T-cell (primary cell): ENCODE data around the gene HDAC8. TPM values are rescaled to one million over a fixed set of nuclear protein-coding genes. Genes with fewer than 3 reads are reported as not detected.
"Not testable (repeated sequence)": the region's sequence is repeated elsewhere in the genome, so short reads cannot be mapped to it uniquely, and the experiment has no call there.

ENCODE experiments used
- ATAC-seq, 4 experiments: fragments of 200-7000 bp in 3 of 4; fragments of 150-1000 bp in 1 of 4; cut with Tn5 transposase; replicated peaks in 1 of 4; 1 replicate in 3 of 4; 2 replicates in 1 of 4; pipeline ENCODE4 v1.10.0; 2021; ENCODE audit warnings: moderate library complexity in 3 of 4, mild to moderate bottlenecking in 2 of 4, moderate number of reproducible peaks in 1 of 4
- CTCF ChIA-PET, 2 donors: fragments of 300-600 bp; sonication (Branson Sonifier 250); formaldehyde crosslinking; loops; one replicate each; lab custom pipeline; 2022; ENCODE audit warnings: antibody characterized with exemption in 2 of 2; lab: Charles Lee
- POLR2A ChIA-PET, 2 donors: fragments of 300-600 bp; sonication (Branson Sonifier 250); formaldehyde crosslinking; loops; one replicate each; lab custom pipeline; 2022; ENCODE audit warnings: antibody characterized with exemption in 2 of 2; lab: Charles Lee
- DNase-seq, 35 experiments: peaks; one replicate each; pipeline versions ENCODE4 v3.0.0 to v3.0.0-alpha.2; 2013 to 2023
- H3K27ac ChIP-seq: one replicate; pipeline ENCODE4 v1.5.1; 2013; ENCODE audit warnings: low read length
- H3K27me3 ChIP-seq, 2 experiments: replicated peaks in 1 of 2; 1 replicate in 1 of 2; 2 replicates in 1 of 2; pipeline versions ENCODE4 v1.6.1 to v1.7.0; 2013; ENCODE audit warnings: low read length in 1 of 2, mixed read lengths in 1 of 2; ENCODE audit not compliant: control insufficient read depth in 2 of 2, insufficient read depth in 2 of 2; ENCODE audit errors: extremely low read depth in 1 of 2
- H3K36me3 ChIP-seq, 2 donors: 1 replicate in 1 of 2; 2 replicates in 1 of 2; pipeline versions ENCODE4 v1.6.1 to v1.7.0; 2013; ENCODE audit warnings: low read length in 1 of 2; ENCODE audit not compliant: control insufficient read depth in 2 of 2, insufficient read depth in 1 of 2; ENCODE audit errors: extremely low read depth in 1 of 2
- H3K4me1 ChIP-seq, 2 experiments: 1 replicate in 1 of 2; 2 replicates in 1 of 2; pipeline versions ENCODE4 v1.6.1 to v1.7.0; 2013; ENCODE audit warnings: low read length in 2 of 2, mixed read lengths in 1 of 2; ENCODE audit not compliant: insufficient read depth in 2 of 2, control insufficient read depth in 1 of 2; ENCODE audit errors: extremely low read depth in 1 of 2
- H3K4me3 ChIP-seq, 2 donors: 1 replicate in 1 of 2; 2 replicates in 1 of 2; pipeline versions ENCODE4 v1.5.1 to v1.7.0; 2013; ENCODE audit warnings: mild to moderate bottlenecking in 2 of 2, low read length in 1 of 2, moderate library complexity in 1 of 2; ENCODE audit not compliant: control insufficient read depth in 1 of 2; ENCODE audit errors: extremely low read depth in 1 of 2
- H3K9me3 ChIP-seq: 2 replicates; pipeline ENCODE4 v1.7.0; 2013
- H3K27ac Mint-ChIP-seq, 2 donors: one replicate each; pipeline ENCODE4 v1.8.0; 2020 to 2021; ENCODE audit warnings: mild to moderate bottlenecking in 2 of 2, mixed read lengths in 2 of 2
- H3K27me3 Mint-ChIP-seq, 2 donors: one replicate each; pipeline ENCODE4 v1.8.0; 2021 to 2022; ENCODE audit warnings: mixed read lengths in 2 of 2
- H3K36me3 Mint-ChIP-seq: one replicate; pipeline ENCODE4 v1.8.0; 2021; ENCODE audit warnings: mixed read lengths
- H3K4me1 Mint-ChIP-seq, 3 donors: one replicate each; pipeline ENCODE4 v1.8.0; 2020 to 2022; ENCODE audit warnings: mixed read lengths in 3 of 3, mild to moderate bottlenecking in 1 of 3
- H3K4me3 Mint-ChIP-seq, 3 donors: one replicate each; pipeline ENCODE4 v1.8.0; 2020 to 2022; ENCODE audit warnings: mild to moderate bottlenecking in 3 of 3, mixed read lengths in 3 of 3, moderate library complexity in 3 of 3
- H3K9me3 Mint-ChIP-seq, 3 donors: one replicate each; pipeline ENCODE4 v1.8.0; 2020 to 2022; ENCODE audit warnings: mixed read lengths in 3 of 3
- WGBS: methylation state at CpG from one replicate; pipeline ENCODE4 v1.1.5; 2013; ENCODE audit warnings: missing lambda C conversion rate; ENCODE audit not compliant: insufficient coverage; 5-methylcytosine and 5-hydroxymethylcytosine counted together
- total RNA-seq, 35 experiments: library from RNA in 6 of 35; stranded (reverse) in 6 of 35; fragments of 120-200 nt in 1 of 35; gene quantifications; one replicate each; pipeline versions ENCODE4 v1.2.1 to v1.2.4 and lab custom pipeline; 2013 to 2026

HDAC8 gene
- total RNA-seq, 5 donors from 2014 or later (not counting 1 experiment from before 2014, with no cell fraction given), result 15.7 to 19.1 (median 16.9) TPM

GRCh38 chrX:72604705-72605104 lies 32.1 kb upstream of the HDAC8 start:
- ATAC-seq (no peak), DNase-seq (no peak)
- H3K4me1 Mint-ChIP-seq, result no peaks in the 10 kb centered on the region
- no CpG with 5 or more reads among the region's 3 CpGs for WGBS
- POLR2A ChIA-PET, result no interaction called here
- H3K27me3 ChIP-seq, result no peaks in the 10 kb centered on the region
- H3K27ac ChIP-seq, result no peak overlapping the region
- H3K9me3 Mint-ChIP-seq, result no peaks in the 10 kb centered on the region
- H3K36me3 Mint-ChIP-seq, result no peaks in the 10 kb centered on the region
- H3K4me3 ChIP-seq, result no peak overlapping the region
- H3K27me3 Mint-ChIP-seq, result peaks cover 0 to 31% of the 10 kb centered on the region in 2 donors
- CTCF ChIA-PET, result interaction anchor here in 1 of 2 donors (0.6 kb wide), 1 partner anchor 1436 kb away, joined by 3 read pairs; no protein-coding TSS in a partner anchor
- H3K4me1 ChIP-seq, result no peaks in the 10 kb centered on the region
- no peaks in the 10 kb centered on the region for H3K9me3 ChIP-seq
- no peak overlapping the region for H3K27ac Mint-ChIP-seq
- H3K36me3 ChIP-seq, result no peaks in the 10 kb centered on the region
- no peak overlapping the region for H3K4me3 Mint-ChIP-seq

- H3K9me3 ChIP-seq, result no peaks in the 10 kb centered on the region
- H3K4me3 ChIP-seq, result no peak overlapping the region
- ChIA-PET POLR2A (no interaction called here), CTCF (no interaction called here)
- no peak overlapping the region for H3K27ac Mint-ChIP-seq
- ATAC-seq, result no peak
- DNase-seq, result no peak
- no peaks in the 10 kb centered on the region for H3K4me1 ChIP-seq
- no peaks in the 10 kb centered on the region for H3K36me3 Mint-ChIP-seq
- no peak overlapping the region for H3K4me3 Mint-ChIP-seq
- H3K36me3 ChIP-seq, result no peaks in the 10 kb centered on the region
- H3K27me3 ChIP-seq, result no peaks in the 10 kb centered on the region
- H3K4me1 Mint-ChIP-seq, result no peaks in the 10 kb centered on the region
- H3K27me3 Mint-ChIP-seq, result peaks cover 0 to 28% of the 10 kb centered on the region in 2 donors
- WGBS, result no CpG with 5 or more reads among the region's 2 CpGs
- H3K9me3 Mint-ChIP-seq, result no peaks in the 10 kb centered on the region
- no peak overlapping the region for H3K27ac ChIP-seq
Observed at GRCh38 chrX:72604112-72604511, 31.5 kb upstream of the HDAC8 start.

- H3K4me1 ChIP-seq, H3K4me3 Mint-ChIP-seq, DNase-seq, POLR2A ChIA-PET, H3K4me3 ChIP-seq, H3K27me3 ChIP-seq, H3K27ac ChIP-seq, H3K27ac Mint-ChIP-seq, H3K9me3 ChIP-seq, ATAC-seq, H3K36me3 ChIP-seq, CTCF ChIA-PET, H3K36me3 Mint-ChIP-seq, H3K4me1 Mint-ChIP-seq, H3K9me3 Mint-ChIP-seq: not testable (repeated sequence)
- no CpG with 5 or more reads among the region's 4 CpGs for WGBS
- H3K27me3 Mint-ChIP-seq, result peaks cover 0 to 13% of the 10 kb centered on the region in 2 donors
Observed at GRCh38 chrX:72591038-72591437, 18.4 kb upstream of the HDAC8 start.

DNA sequence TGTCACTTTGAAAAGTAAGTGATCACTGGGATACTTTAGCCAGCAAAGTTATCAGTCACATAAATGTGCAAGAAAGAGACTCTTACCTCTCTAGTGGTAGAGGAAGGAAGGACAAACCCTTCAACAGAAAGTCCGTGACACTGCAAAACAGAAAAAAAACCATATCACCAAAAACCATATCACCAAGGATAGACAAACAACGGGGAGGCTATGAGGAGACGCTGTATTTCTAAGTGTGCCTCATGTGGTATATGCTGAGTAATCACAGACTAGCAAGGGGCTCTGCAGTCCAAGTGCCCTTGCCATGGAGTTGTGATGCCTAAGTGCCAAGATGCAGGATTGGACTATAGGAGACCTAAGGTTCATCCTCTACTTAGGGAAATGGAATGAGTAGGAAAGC lies 11.5 kb upstream of the HDAC8 start:
- H3K4me3 ChIP-seq, result no peak overlapping the region
- H3K9me3 Mint-ChIP-seq, result no peaks in the 10 kb centered on the region
- POLR2A ChIA-PET, result interaction anchor here in 1 of 2 donors (0.7 kb wide), 1 partner anchor 79 kb away, joined by 3 read pairs; no protein-coding TSS in a partner anchor
- H3K27ac Mint-ChIP-seq, result no peak overlapping the region
- H3K9me3 ChIP-seq, result no peaks in the 10 kb centered on the region
- no peaks in the 10 kb centered on the region for H3K27me3 ChIP-seq
- no peaks in the 10 kb centered on the region for H3K36me3 Mint-ChIP-seq
- no peak overlapping the region for H3K27ac ChIP-seq
- no peaks in the 10 kb centered on the region for H3K36me3 ChIP-seq
- no peaks in the 10 kb centered on the region for H3K4me1 ChIP-seq
- CTCF ChIA-PET, result interaction anchor here in 1 of 2 donors (0.6 kb wide), 1 partner anchor 1548 kb away, joined by 3 read pairs; no protein-coding TSS in a partner anchor
- no CpG with 5 or more reads among the region's 3 CpGs for WGBS
- peaks cover 0 to 18% of the 10 kb centered on the region in 2 donors for H3K27me3 Mint-ChIP-seq
- ATAC-seq, result no peak
- DNase-seq, result no peak
- no peaks in the 10 kb centered on the region for H3K4me1 Mint-ChIP-seq
- H3K4me3 Mint-ChIP-seq, result no peak overlapping the region

DNA sequence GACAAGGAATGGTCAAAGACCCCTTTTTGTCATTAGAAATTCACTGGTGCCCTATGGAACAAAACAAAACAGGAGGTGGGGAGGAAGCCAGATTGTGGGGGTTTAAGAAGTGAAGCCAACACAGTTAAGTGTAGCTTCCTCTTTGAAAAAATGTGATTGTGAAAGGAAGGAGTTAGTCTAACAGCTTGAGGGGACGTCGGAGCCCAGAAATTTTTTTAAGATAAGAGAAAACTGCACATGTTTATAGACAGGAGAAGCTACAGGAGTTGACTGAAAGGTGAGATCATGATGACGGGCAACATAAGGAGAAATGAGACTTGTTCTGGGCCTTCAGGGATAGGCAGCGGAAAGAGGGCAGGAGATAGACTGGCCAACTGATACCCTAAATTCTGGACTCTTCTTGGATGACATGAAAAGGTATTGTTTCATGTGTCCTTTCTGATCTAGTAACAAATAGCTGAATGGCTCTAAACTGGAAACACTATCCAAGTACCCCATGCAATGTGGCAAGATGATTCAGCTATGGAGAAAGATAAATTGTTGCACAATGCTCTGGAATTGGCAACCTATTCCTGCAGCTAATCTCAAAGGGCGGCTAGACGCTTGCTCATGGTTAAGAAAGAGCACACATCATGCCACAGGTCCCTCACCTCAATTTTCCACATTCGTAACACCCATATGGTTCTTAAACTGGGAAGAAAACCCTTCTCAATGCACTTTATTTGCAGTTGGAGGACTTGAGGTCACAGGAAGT lies 3.7 kb upstream of the HDAC8 start:
- ATAC-seq (no peak), DNase-seq (no peak)
- no peak overlapping the region for H3K4me3 Mint-ChIP-seq
- Histone ChIP-seq H3K9me3 (no peaks in the 10 kb centered on the region), H3K27me3 (no peaks in the 10 kb centered on the region), H3K4me3 (no peak overlapping the region), H3K36me3 (no peaks in the 10 kb centered on the region), H3K27ac (no peak overlapping the region), H3K4me1 (no peaks in the 10 kb centered on the region)
- CTCF ChIA-PET, result no interaction called here
- POLR2A ChIA-PET, result no interaction called here
- H3K27me3 Mint-ChIP-seq, result peaks cover 0 to 20% of the 10 kb centered on the region in 2 donors
- no peaks in the 10 kb centered on the region for H3K36me3 Mint-ChIP-seq
- H3K27ac Mint-ChIP-seq, result no peak overlapping the region
- peaks cover 1 to 6% (median 5%) of the 10 kb centered on the region in 3 donors for H3K4me1 Mint-ChIP-seq
- WGBS, result 40% methylated on average over 1 of the region's 7 CpGs
- no peaks in the 10 kb centered on the region for H3K9me3 Mint-ChIP-seq

DNA sequence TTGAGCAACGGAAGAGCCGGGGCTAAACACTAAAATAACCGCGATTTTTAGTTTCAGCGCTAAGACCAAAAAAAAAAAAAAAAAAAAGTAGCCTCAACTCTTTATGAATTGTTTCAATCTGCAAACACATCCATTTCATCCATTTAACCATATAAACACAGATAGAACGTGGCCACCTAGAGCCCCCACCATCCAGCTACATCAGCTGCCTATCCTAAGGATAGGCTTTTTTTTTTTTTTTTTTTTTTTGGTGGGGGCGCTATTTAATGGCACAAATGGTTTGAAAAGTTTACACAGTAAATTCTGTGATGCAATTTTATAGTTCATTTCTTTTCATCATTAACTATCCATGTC lies 492 bp upstream of the HDAC8 start:
- no peaks in the 10 kb centered on the region for H3K9me3 Mint-ChIP-seq
- Histone ChIP-seq H3K4me3 (peak overlapping the region; percentile 66 to 86), H3K27me3 (no peaks in the 10 kb centered on the region), H3K36me3 (peaks cover 0 to 3% of the 10 kb centered on the region in 2 donors), H3K27ac (no peak overlapping the region), H3K9me3 (no peaks in the 10 kb centered on the region), H3K4me1 (no peaks in the 10 kb centered on the region)
- peak overlapping the region; percentile 90 to 98 (median 91) for H3K4me3 Mint-ChIP-seq
- ChIA-PET CTCF (interaction anchor here in 1 of 2 donors (0.5 kb wide), 1 partner anchor 19 kb away, joined by 3 read pairs; no protein-coding TSS in a partner anchor), POLR2A (interaction anchor here in 1 of 2 donors (0.8 kb wide), 1 partner anchor 9 kb away, joined by 8 read pairs; no protein-coding TSS in a partner anchor)
- no peak overlapping the region for H3K27ac Mint-ChIP-seq
- WGBS, result no CpG with 5 or more reads among the region's 7 CpGs
- peaks cover 4 to 9% (median 6%) of the 10 kb centered on the region in 3 donors for H3K4me1 Mint-ChIP-seq
- DNase-seq (no peak), ATAC-seq (peak in 1 of 4 experiments; percentile 48)
- peaks cover 0 to 15% of the 10 kb centered on the region in 2 donors for H3K27me3 Mint-ChIP-seq
- peaks cover 4% of the 10 kb centered on the region for H3K36me3 Mint-ChIP-seq
